GM23338 (cell line): ENCODE data around the gene TMEM38A. TPM values are rescaled to one million over a fixed set of nuclear protein-coding genes. Genes with fewer than 3 reads are reported as not detected.

ENCODE experiments used
- ATAC-seq: fragments of 200-7000 bp; cut with Tn5 transposase; 3 replicates; pipeline ENCODE4 v1.9.1; 2020
- DNase-seq: peaks from one replicate; pipeline ENCODE4 v3.0.0-alpha.2; 2015; ENCODE audit warnings: low spot score
- H2AFZ ChIP-seq: fragments of 200-600 bp; sonication (generic); 2 replicates; pipeline ENCODE4 v1.8.0; 2016; ENCODE audit warnings: antibody characterized with exemption, mild to moderate bottlenecking, moderate library complexity
- H3F3A ChIP-seq: fragments of 200-600 bp; sonication (generic); replicated peaks from 2 replicates; pipeline ENCODE4 v1.8.0; 2017; ENCODE audit warnings: antibody characterized with exemption, mixed run types, low read depth
- H3K27ac ChIP-seq: fragments of 200-600 bp; sonication (generic); 2 replicates; pipeline ENCODE4 v1.6.1; 2016; ENCODE audit warnings: low read depth
- H3K27me3 ChIP-seq: fragments of 200-600 bp; sonication (generic); 2 replicates; pipeline ENCODE4 v1.8.0; 2016; ENCODE audit warnings: mild to moderate bottlenecking, mixed run types, moderate library complexity; ENCODE audit not compliant: insufficient read depth
- H3K36me3 ChIP-seq: fragments of 200-600 bp; sonication (generic); 2 replicates; pipeline ENCODE4 v1.8.0; 2016; ENCODE audit warnings: mild to moderate bottlenecking; ENCODE audit not compliant: insufficient read depth
- H3K4me1 ChIP-seq: fragments of 200-600 bp; sonication (generic); 2 replicates; pipeline ENCODE4 v1.8.0; 2016; ENCODE audit warnings: mild to moderate bottlenecking, moderate library complexity; ENCODE audit not compliant: insufficient read depth
- H3K4me2 ChIP-seq: fragments of 200-600 bp; sonication (generic); 2 replicates; pipeline ENCODE4 v1.7.1; 2017; ENCODE audit warnings: mixed run types
- H3K4me3 ChIP-seq: fragments of 200-600 bp; sonication (generic); 2 replicates; pipeline ENCODE4 v1.6.1; 2016; ENCODE audit warnings: mixed run types
- H3K79me2 ChIP-seq: fragments of 200-600 bp; sonication (generic); replicated peaks from 2 replicates; pipeline ENCODE4 v1.8.0; 2017; ENCODE audit warnings: mild to moderate bottlenecking; ENCODE audit not compliant: insufficient read depth
- H3K9me2 ChIP-seq: fragments of 200-600 bp; sonication (generic); 2 replicates; pipeline ENCODE4 v1.8.0; 2017; ENCODE audit not compliant: insufficient read depth
- H4K20me1 ChIP-seq: fragments of 200-600 bp; sonication (generic); replicated peaks from 2 replicates; pipeline ENCODE4 v1.8.0; 2017; ENCODE audit warnings: mild to moderate bottlenecking; ENCODE audit not compliant: insufficient read depth
- H3K27ac Mint-ChIP-seq: 2 replicates; pipeline ENCODE4 v1.8.0; 2020; ENCODE audit warnings: inconsistent platforms, mild to moderate bottlenecking, moderate library complexity, mixed read lengths
- H3K27me3 Mint-ChIP-seq: 3 replicates; pipeline ENCODE4 v1.8.0; 2022; ENCODE audit warnings: low read depth, mild to moderate bottlenecking, moderate library complexity, mixed read lengths, inconsistent platforms; ENCODE audit not compliant: insufficient read depth, poor library complexity
- H3K36me3 Mint-ChIP-seq: 3 replicates; pipeline ENCODE4 v1.8.0; 2021; ENCODE audit warnings: low read depth, mild to moderate bottlenecking, inconsistent platforms, moderate library complexity, mixed read lengths
- H3K4me1 Mint-ChIP-seq: 3 replicates; pipeline ENCODE4 v1.8.0; 2020; ENCODE audit warnings: mild to moderate bottlenecking, inconsistent platforms, mixed read lengths
- H3K4me3 Mint-ChIP-seq: 3 replicates; pipeline ENCODE4 v1.8.0; 2021; ENCODE audit warnings: moderate library complexity, mild to moderate bottlenecking, inconsistent platforms, mixed read lengths
- H3K9me3 Mint-ChIP-seq: 3 replicates; pipeline ENCODE4 v1.8.0; 2020; ENCODE audit warnings: moderate library complexity, mild to moderate bottlenecking, inconsistent platforms, mixed read lengths
- CREB1 ChIP-seq: fragments of 250-450 bp; sonication (Bioruptor Pico); IDR thresholded peaks from 2 replicates; pipeline ENCODE4 v1.5.0; 2020; ENCODE audit warnings: low read depth, mild to moderate bottlenecking, moderate library complexity
- EZH2 ChIP-seq: fragments of 200-600 bp; sonication (generic); IDR thresholded peaks from one replicate; pipeline ENCODE4 v1.8.0; 2017; ENCODE audit warnings: antibody characterized with exemption, mild to moderate bottlenecking, low read depth; ENCODE audit not compliant: unreplicated experiment
- EZH2phosphoT487 ChIP-seq: fragments of 200-600 bp; sonication (generic); IDR thresholded peaks from one replicate; pipeline ENCODE4 v1.8.1; 2018; ENCODE audit warnings: antibody characterized with exemption; ENCODE audit not compliant: unreplicated experiment
- JUNB ChIP-seq: IDR thresholded peaks from one replicate; pipeline ENCODE4 v1.6.1; 2016; ENCODE audit warnings: antibody characterized with exemption; ENCODE audit not compliant: unreplicated experiment
- NANOG ChIP-seq: IDR thresholded peaks from 2 replicates; pipeline ENCODE4 v1.6.1; 2016; ENCODE audit warnings: antibody characterized with exemption, borderline replicate concordance
- POLR2AphosphoS5 ChIP-seq: IDR thresholded peaks from 2 replicates; pipeline ENCODE4 v1.6.1; 2016; ENCODE audit warnings: antibody characterized with exemption, low read depth
- STAT1 ChIP-seq: IDR thresholded peaks from one replicate; pipeline ENCODE4 v1.6.1; 2016; ENCODE audit warnings: antibody characterized with exemption; ENCODE audit not compliant: unreplicated experiment
- ZNF114 ChIP-seq: fragments of 250-450 bp; sonication (Bioruptor Pico); IDR thresholded peaks from 2 replicates; pipeline ENCODE4 v1.5.0; 2020; ENCODE audit warnings: mild to moderate bottlenecking, moderate library complexity
- ZNF331 ChIP-seq: fragments of 250-450 bp; sonication (Bioruptor Pico); IDR thresholded peaks from 2 replicates; pipeline ENCODE4 v1.5.0; 2020; ENCODE audit warnings: low read depth, mild to moderate bottlenecking, moderate library complexity
- polyA plus RNA-seq: library from polyadenylated mRNA; unstranded; fragments of >200 nt; fragmentation: Nextera tagmentation; extraction: Ambion mirVana; gene quantifications from 2 replicates; pipeline ENCODE4 v1.2.1, GENCODE V29; 2016
- total RNA-seq: library from RNA; depleted of rRNA; stranded (reverse); fragments of >200 nt; shearing (Covaris generic); gene quantifications from 2 replicates; pipeline ENCODE4 v1.2.3, GENCODE V29; 2014
- TF ChIP-seq, protein P1 (sequence below): fragments of 250-450 bp; sonication (Bioruptor Pico); IDR thresholded peaks from 2 replicates; pipeline ENCODE4 v1.5.0; 2020; ENCODE audit warnings: mild to moderate bottlenecking, moderate library complexity
- TF ChIP-seq, protein P2 (sequence below), 2 experiments: fragments of 200-600 bp in 1 of 2; sonication (generic) in 1 of 2; conservative IDR thresholded peaks; 2 replicates each; pipeline versions ENCODE4 v1.5.1 to v1.6.1; 2016 to 2017; ENCODE audit warnings: antibody characterized with exemption in 2 of 2, low read depth in 2 of 2, mild to moderate bottlenecking in 2 of 2, moderate library complexity in 1 of 2
- TF ChIP-seq, protein P3 (sequence below): IDR thresholded peaks from 2 replicates; pipeline ENCODE4 v1.6.1; 2016; ENCODE audit warnings: antibody characterized with exemption
- TF ChIP-seq, protein P4 (sequence below): IDR thresholded peaks from one replicate; pipeline ENCODE4 v1.6.1; 2018; ENCODE audit warnings: antibody characterized with exemption; ENCODE audit not compliant: unreplicated experiment

Gene TMEM38A
- total and polyA plus RNA-seq, 2 experiments from 2014 or later, result 5.9 to 14.1 TPM

DNA sequence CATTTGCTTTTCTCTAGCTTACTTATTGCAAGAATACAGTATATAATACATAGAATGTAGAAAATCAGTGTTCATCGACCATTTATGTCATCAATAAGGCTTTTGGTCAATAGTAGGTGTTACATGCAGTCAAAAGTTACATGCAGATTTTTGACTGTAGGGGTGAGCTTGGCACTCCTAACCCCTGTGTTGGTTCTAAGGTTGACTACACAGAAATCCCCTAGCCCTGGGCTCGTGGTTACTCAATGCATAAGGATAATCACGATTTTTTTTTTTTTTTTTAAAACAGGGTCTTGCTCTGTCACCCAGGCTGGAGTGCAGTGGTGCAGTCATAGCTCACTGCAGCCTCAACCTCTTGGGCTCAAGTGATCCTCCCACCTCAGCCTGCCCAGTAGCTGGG is 54.7 kb downstream of the TMEM38A start:
- Histone ChIP-seq H3K27ac (no peak overlapping the region), H3K4me2 (no peak overlapping the region), H3K4me1 (no peaks in the 10 kb centered on the region), H2AFZ (no peak overlapping the region), H3K79me2 (no peaks in the 10 kb centered on the region), H3K4me3 (no peak overlapping the region), H3F3A (no peaks in the 10 kb centered on the region), H3K36me3 (no peaks in the 10 kb centered on the region), H4K20me1 (no peaks in the 10 kb centered on the region; the same call in 1 of the 2 replicates), H3K27me3 (no peaks in the 10 kb centered on the region), H3K9me2 (no peaks in the 10 kb centered on the region)
- 0 out of 3 replicates have a peak, but pooled peaks cover 3% of the 10 kb centered on the region for H3K36me3 Mint-ChIP-seq
- TF ChIP-seq EZH2phosphoT487 (no peak), STAT1 (no peak), ZNF114 (CRISPR knock-in tag) (no peak), CREB1 (CRISPR knock-in tag) (no peak), ZNF331 (no peak), POLR2AphosphoS5 (no peak), NANOG (no peak), EZH2 (no peak), JUNB (no peak)
- TF ChIP-seq, protein P1, sequence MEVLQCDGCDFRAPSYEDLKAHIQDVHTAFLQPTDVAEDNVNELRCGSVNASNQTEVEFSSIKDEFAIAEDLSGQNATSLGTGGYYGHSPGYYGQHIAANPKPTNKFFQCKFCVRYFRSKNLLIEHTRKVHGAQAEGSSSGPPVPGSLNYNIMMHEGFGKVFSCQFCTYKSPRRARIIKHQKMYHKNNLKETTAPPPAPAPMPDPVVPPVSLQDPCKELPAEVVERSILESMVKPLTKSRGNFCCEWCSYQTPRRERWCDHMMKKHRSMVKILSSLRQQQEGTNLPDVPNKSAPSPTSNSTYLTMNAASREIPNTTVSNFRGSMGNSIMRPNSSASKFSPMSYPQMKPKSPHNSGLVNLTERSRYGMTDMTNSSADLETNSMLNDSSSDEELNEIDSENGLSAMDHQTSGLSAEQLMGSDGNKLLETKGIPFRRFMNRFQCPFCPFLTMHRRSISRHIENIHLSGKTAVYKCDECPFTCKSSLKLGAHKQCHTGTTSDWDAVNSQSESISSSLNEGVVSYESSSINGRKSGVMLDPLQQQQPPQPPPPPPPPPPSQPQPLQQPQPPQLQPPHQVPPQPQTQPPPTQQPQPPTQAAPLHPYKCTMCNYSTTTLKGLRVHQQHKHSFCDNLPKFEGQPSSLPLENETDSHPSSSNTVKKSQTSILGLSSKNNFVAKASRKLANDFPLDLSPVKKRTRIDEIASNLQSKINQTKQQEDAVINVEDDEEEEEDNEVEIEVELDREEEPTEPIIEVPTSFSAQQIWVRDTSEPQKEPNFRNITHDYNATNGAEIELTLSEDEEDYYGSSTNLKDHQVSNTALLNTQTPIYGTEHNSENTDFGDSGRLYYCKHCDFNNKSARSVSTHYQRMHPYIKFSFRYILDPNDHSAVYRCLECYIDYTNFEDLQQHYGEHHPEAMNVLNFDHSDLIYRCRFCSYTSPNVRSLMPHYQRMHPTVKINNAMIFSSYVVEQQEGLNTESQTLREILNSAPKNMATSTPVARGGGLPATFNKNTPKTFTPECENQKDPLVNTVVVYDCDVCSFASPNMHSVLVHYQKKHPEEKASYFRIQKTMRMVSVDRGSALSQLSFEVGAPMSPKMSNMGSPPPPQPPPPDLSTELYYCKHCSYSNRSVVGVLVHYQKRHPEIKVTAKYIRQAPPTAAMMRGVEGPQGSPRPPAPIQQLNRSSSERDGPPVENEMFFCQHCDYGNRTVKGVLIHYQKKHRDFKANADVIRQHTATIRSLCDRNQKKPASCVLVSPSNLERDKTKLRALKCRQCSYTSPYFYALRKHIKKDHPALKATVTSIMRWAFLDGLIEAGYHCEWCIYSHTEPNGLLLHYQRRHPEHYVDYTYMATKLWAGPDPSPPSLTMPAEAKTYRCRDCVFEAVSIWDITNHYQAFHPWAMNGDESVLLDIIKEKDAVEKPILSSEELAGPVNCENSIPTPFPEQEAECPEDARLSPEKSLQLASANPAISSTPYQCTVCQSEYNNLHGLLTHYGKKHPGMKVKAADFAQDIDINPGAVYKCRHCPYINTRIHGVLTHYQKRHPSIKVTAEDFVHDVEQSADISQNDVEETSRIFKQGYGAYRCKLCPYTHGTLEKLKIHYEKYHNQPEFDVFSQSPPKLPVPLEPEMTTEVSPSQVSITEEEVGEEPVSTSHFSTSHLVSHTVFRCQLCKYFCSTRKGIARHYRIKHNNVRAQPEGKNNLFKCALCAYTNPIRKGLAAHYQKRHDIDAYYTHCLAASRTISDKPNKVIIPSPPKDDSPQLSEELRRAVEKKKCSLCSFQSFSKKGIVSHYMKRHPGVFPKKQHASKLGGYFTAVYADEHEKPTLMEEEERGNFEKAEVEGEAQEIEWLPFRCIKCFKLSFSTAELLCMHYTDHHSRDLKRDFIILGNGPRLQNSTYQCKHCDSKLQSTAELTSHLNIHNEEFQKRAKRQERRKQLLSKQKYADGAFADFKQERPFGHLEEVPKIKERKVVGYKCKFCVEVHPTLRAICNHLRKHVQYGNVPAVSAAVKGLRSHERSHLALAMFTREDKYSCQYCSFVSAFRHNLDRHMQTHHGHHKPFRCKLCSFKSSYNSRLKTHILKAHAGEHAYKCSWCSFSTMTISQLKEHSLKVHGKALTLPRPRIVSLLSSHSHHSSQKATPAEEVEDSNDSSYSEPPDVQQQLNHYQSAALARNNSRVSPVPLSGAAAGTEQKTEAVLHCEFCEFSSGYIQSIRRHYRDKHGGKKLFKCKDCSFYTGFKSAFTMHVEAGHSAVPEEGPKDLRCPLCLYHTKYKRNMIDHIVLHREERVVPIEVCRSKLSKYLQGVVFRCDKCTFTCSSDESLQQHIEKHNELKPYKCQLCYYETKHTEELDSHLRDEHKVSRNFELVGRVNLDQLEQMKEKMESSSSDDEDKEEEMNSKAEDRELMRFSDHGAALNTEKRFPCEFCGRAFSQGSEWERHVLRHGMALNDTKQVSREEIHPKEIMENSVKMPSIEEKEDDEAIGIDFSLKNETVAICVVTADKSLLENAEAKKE, result no peak
- TF ChIP-seq, protein P2, sequence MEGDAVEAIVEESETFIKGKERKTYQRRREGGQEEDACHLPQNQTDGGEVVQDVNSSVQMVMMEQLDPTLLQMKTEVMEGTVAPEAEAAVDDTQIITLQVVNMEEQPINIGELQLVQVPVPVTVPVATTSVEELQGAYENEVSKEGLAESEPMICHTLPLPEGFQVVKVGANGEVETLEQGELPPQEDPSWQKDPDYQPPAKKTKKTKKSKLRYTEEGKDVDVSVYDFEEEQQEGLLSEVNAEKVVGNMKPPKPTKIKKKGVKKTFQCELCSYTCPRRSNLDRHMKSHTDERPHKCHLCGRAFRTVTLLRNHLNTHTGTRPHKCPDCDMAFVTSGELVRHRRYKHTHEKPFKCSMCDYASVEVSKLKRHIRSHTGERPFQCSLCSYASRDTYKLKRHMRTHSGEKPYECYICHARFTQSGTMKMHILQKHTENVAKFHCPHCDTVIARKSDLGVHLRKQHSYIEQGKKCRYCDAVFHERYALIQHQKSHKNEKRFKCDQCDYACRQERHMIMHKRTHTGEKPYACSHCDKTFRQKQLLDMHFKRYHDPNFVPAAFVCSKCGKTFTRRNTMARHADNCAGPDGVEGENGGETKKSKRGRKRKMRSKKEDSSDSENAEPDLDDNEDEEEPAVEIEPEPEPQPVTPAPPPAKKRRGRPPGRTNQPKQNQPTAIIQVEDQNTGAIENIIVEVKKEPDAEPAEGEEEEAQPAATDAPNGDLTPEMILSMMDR (conservative IDR thresholded peaks at IDR 0.05; ENCODE audit: low read depth in 2 of 2), result no peak
- TF ChIP-seq, protein P3, sequence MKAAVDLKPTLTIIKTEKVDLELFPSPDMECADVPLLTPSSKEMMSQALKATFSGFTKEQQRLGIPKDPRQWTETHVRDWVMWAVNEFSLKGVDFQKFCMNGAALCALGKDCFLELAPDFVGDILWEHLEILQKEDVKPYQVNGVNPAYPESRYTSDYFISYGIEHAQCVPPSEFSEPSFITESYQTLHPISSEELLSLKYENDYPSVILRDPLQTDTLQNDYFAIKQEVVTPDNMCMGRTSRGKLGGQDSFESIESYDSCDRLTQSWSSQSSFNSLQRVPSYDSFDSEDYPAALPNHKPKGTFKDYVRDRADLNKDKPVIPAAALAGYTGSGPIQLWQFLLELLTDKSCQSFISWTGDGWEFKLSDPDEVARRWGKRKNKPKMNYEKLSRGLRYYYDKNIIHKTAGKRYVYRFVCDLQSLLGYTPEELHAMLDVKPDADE, result no peak
- TF ChIP-seq, protein P4, sequence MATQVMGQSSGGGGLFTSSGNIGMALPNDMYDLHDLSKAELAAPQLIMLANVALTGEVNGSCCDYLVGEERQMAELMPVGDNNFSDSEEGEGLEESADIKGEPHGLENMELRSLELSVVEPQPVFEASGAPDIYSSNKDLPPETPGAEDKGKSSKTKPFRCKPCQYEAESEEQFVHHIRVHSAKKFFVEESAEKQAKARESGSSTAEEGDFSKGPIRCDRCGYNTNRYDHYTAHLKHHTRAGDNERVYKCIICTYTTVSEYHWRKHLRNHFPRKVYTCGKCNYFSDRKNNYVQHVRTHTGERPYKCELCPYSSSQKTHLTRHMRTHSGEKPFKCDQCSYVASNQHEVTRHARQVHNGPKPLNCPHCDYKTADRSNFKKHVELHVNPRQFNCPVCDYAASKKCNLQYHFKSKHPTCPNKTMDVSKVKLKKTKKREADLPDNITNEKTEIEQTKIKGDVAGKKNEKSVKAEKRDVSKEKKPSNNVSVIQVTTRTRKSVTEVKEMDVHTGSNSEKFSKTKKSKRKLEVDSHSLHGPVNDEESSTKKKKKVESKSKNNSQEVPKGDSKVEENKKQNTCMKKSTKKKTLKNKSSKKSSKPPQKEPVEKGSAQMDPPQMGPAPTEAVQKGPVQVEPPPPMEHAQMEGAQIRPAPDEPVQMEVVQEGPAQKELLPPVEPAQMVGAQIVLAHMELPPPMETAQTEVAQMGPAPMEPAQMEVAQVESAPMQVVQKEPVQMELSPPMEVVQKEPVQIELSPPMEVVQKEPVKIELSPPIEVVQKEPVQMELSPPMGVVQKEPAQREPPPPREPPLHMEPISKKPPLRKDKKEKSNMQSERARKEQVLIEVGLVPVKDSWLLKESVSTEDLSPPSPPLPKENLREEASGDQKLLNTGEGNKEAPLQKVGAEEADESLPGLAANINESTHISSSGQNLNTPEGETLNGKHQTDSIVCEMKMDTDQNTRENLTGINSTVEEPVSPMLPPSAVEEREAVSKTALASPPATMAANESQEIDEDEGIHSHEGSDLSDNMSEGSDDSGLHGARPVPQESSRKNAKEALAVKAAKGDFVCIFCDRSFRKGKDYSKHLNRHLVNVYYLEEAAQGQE, result no peak
- no peak overlapping the region for H3K4me3 Mint-ChIP-seq
- peaks cover 5% of the 10 kb centered on the region for H3K9me3 Mint-ChIP-seq
- DNase-seq, result no peak
- no peak for ATAC-seq
- no peak overlapping the region for H3K27ac Mint-ChIP-seq
- H3K27me3 Mint-ChIP-seq, result peaks cover 6% of the 10 kb centered on the region
- H3K4me1 Mint-ChIP-seq, result no peaks in the 10 kb centered on the region
